DOHH2 (cell line): ENCODE measurements around the gene MRPL40.

Experiments used
- H3F3A ChIP-seq: fragments of 200-600 bp; sonication (generic), shearing (Covaris generic); 2 replicates; pipeline ENCODE4 v1.6.0; 2016; ENCODE audit warnings: antibody characterized with exemption, mild to moderate bottlenecking; ENCODE audit not compliant: control insufficient read depth, insufficient read depth
- H3K27ac ChIP-seq: fragments of 200-600 bp; sonication (generic); 2 replicates; pipeline ENCODE4 v1.5.1; 2014; ENCODE audit warnings: low read depth, mild to moderate bottlenecking, low read length, moderate library complexity
- H3K27me3 ChIP-seq: fragments of 200-600 bp; sonication (generic); 2 replicates; pipeline ENCODE4 v1.6.1; 2014; ENCODE audit warnings: mild to moderate bottlenecking, low read length, mixed read lengths; ENCODE audit not compliant: control insufficient read depth
- H3K36me3 ChIP-seq: fragments of 200-600 bp; sonication (generic); 2 replicates; pipeline ENCODE4 v1.6.1; 2014; ENCODE audit warnings: mild to moderate bottlenecking, low read length, moderate library complexity, mixed read lengths; ENCODE audit not compliant: control insufficient read depth
- H3K4me1 ChIP-seq: fragments of 200-600 bp; sonication (generic); 2 replicates; pipeline ENCODE4 v1.6.1; 2014; ENCODE audit warnings: mild to moderate bottlenecking, low read length, mixed read lengths; ENCODE audit not compliant: control insufficient read depth
- H3K4me2 ChIP-seq: fragments of 200-600 bp; sonication (generic); 2 replicates; pipeline ENCODE4 v1.6.0; 2014; ENCODE audit warnings: mild to moderate bottlenecking, low read length, moderate library complexity
- H3K4me3 ChIP-seq: fragments of 200-600 bp; sonication (generic); 2 replicates; pipeline ENCODE4 v1.5.1; 2014; ENCODE audit warnings: mild to moderate bottlenecking, low read length, mixed read lengths
- H3K79me2 ChIP-seq: fragments of 200-600 bp; sonication (generic); 2 replicates; pipeline ENCODE4 v1.6.1; 2014; ENCODE audit warnings: mild to moderate bottlenecking, low read length, mixed read lengths; ENCODE audit not compliant: control insufficient read depth
- H3K9me2 ChIP-seq: fragments of 200-600 bp; sonication (generic); replicated peaks from 2 replicates; pipeline ENCODE4 v1.6.1; 2014; ENCODE audit warnings: mild to moderate bottlenecking, low read length, mixed read lengths; ENCODE audit not compliant: control insufficient read depth
- H3K9me3 ChIP-seq: fragments of 200-600 bp; sonication (generic); 2 replicates; pipeline ENCODE4 v1.6.1; 2014; ENCODE audit warnings: antibody characterized with exemption, low read length, mixed read lengths; ENCODE audit not compliant: control insufficient read depth, insufficient read depth
- H4K20me1 ChIP-seq: fragments of 200-600 bp; sonication (generic); 2 replicates; pipeline ENCODE4 v1.6.0; 2014; ENCODE audit warnings: low read depth, mild to moderate bottlenecking, antibody characterized with exemption, low read length, moderate library complexity; ENCODE audit not compliant: control insufficient read depth, insufficient read depth
- EZH2phosphoT487 ChIP-seq: fragments of 200-600 bp; sonication (generic); IDR thresholded peaks from 2 replicates; pipeline ENCODE4 v1.6.1; 2017; ENCODE audit warnings: borderline replicate concordance, mild to moderate bottlenecking, antibody characterized with exemption, low read length, moderate library complexity, mixed read lengths
- TF ChIP-seq, protein P1 (sequence below): fragments of 200-600 bp; sonication (generic); IDR thresholded peaks from one replicate; pipeline ENCODE4 v1.5.1; 2014; ENCODE audit warnings: antibody characterized with exemption, mild to moderate bottlenecking, low read depth, low read length; ENCODE audit not compliant: poor library complexity, severe bottlenecking

Gene MRPL40

DNA sequence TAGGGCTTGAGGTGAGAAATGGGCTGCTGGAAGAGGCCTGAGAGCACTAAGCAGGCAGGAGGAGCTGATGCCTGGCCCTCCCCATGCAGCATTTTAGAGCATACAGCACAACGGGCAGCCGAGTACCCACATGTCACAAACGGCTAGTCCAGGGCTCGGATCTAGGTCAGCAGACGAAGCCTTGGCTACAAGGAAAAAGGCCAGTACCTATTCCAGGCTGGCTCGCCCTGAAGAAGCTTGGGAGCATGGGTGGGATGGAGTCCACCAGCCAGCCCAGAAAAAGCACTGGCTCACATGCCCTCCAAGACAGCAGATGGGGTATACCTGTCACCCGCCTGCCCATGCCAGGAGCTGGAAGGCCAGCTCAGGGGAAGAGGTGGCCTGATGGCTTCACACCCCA, 37.1 kb downstream of the MRPL40 start:
- TF ChIP-seq, protein P1, sequence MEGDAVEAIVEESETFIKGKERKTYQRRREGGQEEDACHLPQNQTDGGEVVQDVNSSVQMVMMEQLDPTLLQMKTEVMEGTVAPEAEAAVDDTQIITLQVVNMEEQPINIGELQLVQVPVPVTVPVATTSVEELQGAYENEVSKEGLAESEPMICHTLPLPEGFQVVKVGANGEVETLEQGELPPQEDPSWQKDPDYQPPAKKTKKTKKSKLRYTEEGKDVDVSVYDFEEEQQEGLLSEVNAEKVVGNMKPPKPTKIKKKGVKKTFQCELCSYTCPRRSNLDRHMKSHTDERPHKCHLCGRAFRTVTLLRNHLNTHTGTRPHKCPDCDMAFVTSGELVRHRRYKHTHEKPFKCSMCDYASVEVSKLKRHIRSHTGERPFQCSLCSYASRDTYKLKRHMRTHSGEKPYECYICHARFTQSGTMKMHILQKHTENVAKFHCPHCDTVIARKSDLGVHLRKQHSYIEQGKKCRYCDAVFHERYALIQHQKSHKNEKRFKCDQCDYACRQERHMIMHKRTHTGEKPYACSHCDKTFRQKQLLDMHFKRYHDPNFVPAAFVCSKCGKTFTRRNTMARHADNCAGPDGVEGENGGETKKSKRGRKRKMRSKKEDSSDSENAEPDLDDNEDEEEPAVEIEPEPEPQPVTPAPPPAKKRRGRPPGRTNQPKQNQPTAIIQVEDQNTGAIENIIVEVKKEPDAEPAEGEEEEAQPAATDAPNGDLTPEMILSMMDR: no peak
- no peak for TF ChIP-seq EZH2phosphoT487
- Histone ChIP-seq H3F3A (no peaks in the 10 kb centered on the region), H4K20me1 (no peaks in the 10 kb centered on the region; the same call in 1 of the 2 replicates), H3K36me3 (peaks cover 93% of the 10 kb centered on the region), H3K27ac (no peak overlapping the region), H3K27me3 (no peaks in the 10 kb centered on the region), H3K4me2 (no peak overlapping the region), H3K4me1 (no peaks in the 10 kb centered on the region), H3K79me2 (peaks cover 14% of the 10 kb centered on the region), H3K9me3 (no peaks in the 10 kb centered on the region), H3K9me2 (no peaks in the 10 kb centered on the region), H3K4me3 (no peak overlapping the region)

DNA sequence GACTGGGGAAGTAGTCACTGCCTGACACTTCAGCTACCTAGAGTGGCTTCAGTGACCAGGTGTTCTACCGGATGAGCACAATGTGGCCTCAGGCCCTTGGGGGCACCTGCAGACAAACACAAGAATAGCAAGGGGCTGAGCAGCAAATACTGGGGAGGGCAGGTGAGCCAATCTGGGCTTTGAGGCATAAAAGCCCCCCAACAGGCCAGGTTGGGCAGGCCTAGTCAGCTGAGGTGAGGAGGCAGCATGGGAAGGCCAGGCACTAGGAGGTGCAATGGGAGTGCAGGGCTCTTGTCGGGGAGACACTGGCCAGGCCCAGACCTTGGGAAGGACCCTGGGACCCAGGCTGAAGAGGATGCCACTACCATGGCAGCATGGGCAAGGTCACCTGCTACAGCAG, 37.7 kb downstream of the MRPL40 start:
- H3K4me1 ChIP-seq: no peaks in the 10 kb centered on the region
- no peaks in the 10 kb centered on the region for H3F3A ChIP-seq
- H3K36me3 ChIP-seq: peaks cover 92% of the 10 kb centered on the region
- no peak overlapping the region for H3K27ac ChIP-seq
- peaks cover 19% of the 10 kb centered on the region for H3K79me2 ChIP-seq
- no peaks in the 10 kb centered on the region; the same call in 1 of the 2 replicates for H4K20me1 ChIP-seq
- no peaks in the 10 kb centered on the region for H3K9me3 ChIP-seq
- H3K9me2 ChIP-seq: no peaks in the 10 kb centered on the region
- TF ChIP-seq, protein P1: no peak
- TF ChIP-seq EZH2phosphoT487: no peak
- H3K4me2 ChIP-seq: no peak overlapping the region
- no peaks in the 10 kb centered on the region for H3K27me3 ChIP-seq
- no peak overlapping the region for H3K4me3 ChIP-seq

DNA sequence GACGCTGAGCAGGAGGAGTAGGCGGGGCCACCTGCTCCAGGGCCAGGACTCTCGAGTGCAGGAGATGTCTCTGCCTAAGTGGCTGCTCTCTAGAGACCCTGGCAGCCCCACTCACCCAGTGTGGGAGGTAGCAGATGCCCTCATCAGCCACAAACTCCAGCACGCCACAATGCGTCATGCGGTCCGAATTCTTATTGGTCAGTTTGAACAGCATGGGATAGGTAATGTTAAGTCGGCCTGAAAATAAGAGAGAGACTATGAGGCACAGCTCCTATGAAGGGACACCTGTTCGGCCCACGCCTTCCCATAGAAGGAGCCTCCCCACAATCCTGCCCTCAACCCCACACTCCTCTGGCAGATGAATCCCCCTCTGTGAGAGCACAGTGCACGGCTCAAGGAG, 39.2 kb downstream of the MRPL40 start:
- Histone ChIP-seq H3K4me3 (no peak overlapping the region), H3K27ac (no peak overlapping the region), H3K79me2 (peaks cover 34% of the 10 kb centered on the region), H3K4me2 (no peak overlapping the region), H3F3A (no peaks in the 10 kb centered on the region), H3K9me2 (no peaks in the 10 kb centered on the region), H3K4me1 (no peaks in the 10 kb centered on the region), H4K20me1 (peaks cover 3% of the 10 kb centered on the region; the same call in 1 of the 2 replicates), H3K27me3 (no peaks in the 10 kb centered on the region), H3K36me3 (peaks cover 92% of the 10 kb centered on the region), H3K9me3 (no peaks in the 10 kb centered on the region)
- TF ChIP-seq, protein P1: no peak
- TF ChIP-seq EZH2phosphoT487: no peak
